AG04450 (cell line): ENCODE measurements around the gene ATP7A. TPM values are rescaled to one million over a fixed set of nuclear protein-coding genes. Genes with fewer than 3 reads are reported as not detected.

Experiments used
- CTCF ChIA-PET: fragments of 300-600, 350-600 bp; formaldehyde crosslinking; extraction: SDS; loops from one replicate; lab custom pipeline; 2022; ENCODE audit warnings: antibody characterized with exemption, inconsistent platforms; lab: Charles Lee
- POLR2A ChIA-PET: fragments of 350-600 bp; formaldehyde crosslinking; extraction: SDS; loops from one replicate; lab custom pipeline; 2021; ENCODE audit warnings: antibody characterized with exemption, inconsistent platforms; lab: Yijun Ruan, JAX
- DNase-seq: peaks from one replicate; pipeline ENCODE4 v3.0.0-alpha.2; 2011; ENCODE audit warnings: low read depth, low spot score
- H3K27ac ChIP-seq: one replicate; pipeline ENCODE4 v1.5.1; 2012; ENCODE audit warnings: low read depth, low read length, control low read depth
- H3K27me3 ChIP-seq: one replicate; pipeline ENCODE4 v1.6.0; 2012; ENCODE audit warnings: low read length; ENCODE audit not compliant: control insufficient read depth, insufficient read depth
- H3K4me3 ChIP-seq: 2 replicates; pipeline ENCODE4 v1.5.1; 2011; ENCODE audit warnings: mild to moderate bottlenecking, low read depth, low read length, control low read depth
- H3K9me3 ChIP-seq: 2 replicates; pipeline ENCODE4 v1.5.1; 2012; ENCODE audit warnings: low read length; ENCODE audit not compliant: control insufficient read depth, insufficient read depth
- CTCF ChIP-seq: IDR thresholded peaks from 2 replicates; pipeline ENCODE4 v1.5.1; 2011; ENCODE audit warnings: low read depth, low read length, control low read depth, inconsistent platforms
- polyA plus RNA-seq: library from polyadenylated mRNA; depleted of rRNA; stranded (reverse); fragments of >200 nt; gene quantifications from 2 replicates; pipeline ENCODE4 v1.2.3, GENCODE V29; 2011

The ATP7A gene
- polyA plus RNA-seq, 1 experiment = 18.5 TPM

GRCh38 chrX:77894921-77895886 lies 15.3 kb upstream of the ATP7A start, which contains the start of gene MAGT1:
TSS of gene MAGT1 (minus strand) at chrX:77895435. CDS start at chrX:77895410, 25 bp downstream.
- peak within 1 kb of the TSS; percentile 90 for H3K27ac ChIP-seq
- peak; percentile 89 for DNase-seq
- H3K4me3 ChIP-seq = peak within 1 kb of the TSS; percentile 89
- H3K9me3 ChIP-seq = no peaks in the 10 kb centered on the region
- ChIA-PET POLR2A (interaction anchor here (0.6 kb wide), 1 partner anchor 123 kb away, joined by 4 read pairs; no protein-coding TSS in a partner anchor), CTCF (no interaction called here)
- no peak for TF ChIP-seq CTCF
- H3K27me3 ChIP-seq = no peaks in the 10 kb centered on the region

GRCh38 chrX:77899081-77899828 lies 11.2 kb upstream of the ATP7A start, which contains the start of gene COX7B:
TSS of gene COX7B (plus strand) at chrX:77899468. CDS start at chrX:77899554, 86 bp downstream.
- POLR2A ChIA-PET = interaction anchor here (0.6 to 1.8 kb wide), 4 partner anchors 11 to 205 kb away, joined by 3 to 13 read pairs (median 7); partner anchors contain the start of gene ATP7A

GRCh38 chrX:77900688-77901087 lies 9.8 kb upstream of the ATP7A start:
- no peaks in the 10 kb centered on the region for H3K27me3 ChIP-seq
- peak overlapping the region; percentile 74 for H3K4me3 ChIP-seq
- POLR2A ChIA-PET = interaction anchor here (1.8 kb wide), 1 partner anchor 10 kb away, joined by 13 read pairs; the partner anchor contains the start of gene ATP7A
- no peak overlapping the region for H3K27ac ChIP-seq
- TF ChIP-seq CTCF = no peak
- CTCF ChIA-PET = interaction anchor here (0.9 kb wide), 1 partner anchor 149 kb away, joined by 3 read pairs; no protein-coding TSS in a partner anchor
- H3K9me3 ChIP-seq = no peaks in the 10 kb centered on the region
- DNase-seq = no peak

More at GRCh38 chrX:77899081-77899828, 11.2 kb upstream of the ATP7A start, which contains the start of gene COX7B:
- Histone ChIP-seq H3K27me3 (no peaks in the 10 kb centered on the region), H3K9me3 (no peaks in the 10 kb centered on the region), H3K27ac (peak within 1 kb of the TSS; percentile 39), H3K4me3 (peak within 1 kb of the TSS; percentile 74)
- peak; percentile 91 for DNase-seq
- TF ChIP-seq CTCF = peak; percentile 51
- CTCF ChIA-PET = interaction anchor here (0.7 to 1.9 kb wide), 11 partner anchors 11 to 1620 kb away, joined by 3 to 20 read pairs (median 3); partner anchors contain the start of genes ATP7A and PGK1

GRCh38 chrX:77901506-77901905 lies 9.0 kb upstream of the ATP7A start:
- CTCF ChIA-PET = interaction anchor here (0.9 kb wide), 1 partner anchor 148 kb away, joined by 3 read pairs; no protein-coding TSS in a partner anchor

More at GRCh38 chrX:77901506-77901905, 9.0 kb upstream of the ATP7A start:
- no peaks in the 10 kb centered on the region for H3K9me3 ChIP-seq
- POLR2A ChIA-PET = no interaction called here
- H3K27me3 ChIP-seq = no peaks in the 10 kb centered on the region
- DNase-seq = no peak
- H3K27ac ChIP-seq = no peak overlapping the region
- no peak overlapping the region for H3K4me3 ChIP-seq
- TF ChIP-seq CTCF = no peak
